Breast epithelium (tissue), 3 donors: ENCODE data around the gene CCDC71L.

ENCODE experiments used
- CTCF ChIP-seq, 3 donors: fragments of 450-650 bp; IDR thresholded peaks; one replicate each; pipeline ENCODE4 v1.5.1; 2016 to 2017; ENCODE audit warnings: antibody characterized with exemption in 3 of 3, mild to moderate bottlenecking in 3 of 3, moderate library complexity in 3 of 3
- POLR2A ChIP-seq: fragments of 450-650 bp; IDR thresholded peaks from one replicate; pipeline ENCODE4 v1.6.1; 2016; ENCODE audit warnings: antibody characterized with exemption, mild to moderate bottlenecking, moderate library complexity
- POLR2AphosphoS5 ChIP-seq, 3 donors: sonication (generic); formaldehyde crosslinking; IDR thresholded peaks; one replicate each; pipeline ENCODE4 v1.6.1; 2017; ENCODE audit warnings: antibody characterized with exemption in 3 of 3

DNA sequence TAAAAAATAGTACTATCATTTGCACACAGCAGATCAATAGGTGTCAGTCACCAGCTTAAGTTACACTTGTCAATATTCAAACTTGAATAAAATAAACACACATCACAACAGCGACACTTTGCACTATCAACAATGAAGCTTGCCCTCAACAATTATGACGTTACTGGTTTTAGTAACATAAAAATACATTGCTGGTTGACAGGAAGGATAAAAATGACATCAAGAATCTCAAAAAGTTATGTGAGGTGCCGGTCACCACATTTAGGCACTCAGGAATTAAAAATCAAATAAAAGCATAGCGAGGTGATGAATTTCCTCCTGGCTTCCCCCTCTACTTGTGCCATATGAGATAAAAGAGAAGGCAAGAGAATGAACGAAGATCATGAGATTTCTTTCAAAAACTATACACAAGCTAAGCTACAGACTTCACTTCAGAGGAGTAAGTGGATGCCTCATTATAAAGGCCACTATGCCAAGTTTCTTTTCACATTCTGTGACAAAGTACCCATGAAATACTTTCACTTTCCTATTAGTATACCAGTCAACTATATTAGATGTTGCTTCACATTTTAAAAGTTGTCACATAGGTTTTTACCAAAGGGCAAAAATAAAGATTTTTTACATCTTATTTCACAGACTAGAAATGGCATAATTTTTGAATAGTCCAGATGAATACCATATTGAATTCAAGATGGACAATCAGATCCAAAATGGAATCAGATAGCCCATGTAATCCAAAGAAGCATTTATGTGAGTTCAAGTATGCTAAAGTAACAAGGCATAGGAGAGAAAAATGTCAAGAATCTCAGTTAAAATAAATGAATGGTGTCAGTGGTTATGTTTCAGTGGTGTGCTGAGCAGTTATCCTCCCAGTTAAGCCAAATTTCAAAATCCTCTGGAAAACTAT is 3.6 kb downstream of the CCDC71L start:
- TF ChIP-seq CTCF (IDR thresholded peaks at IDR 0.05) (no peak), POLR2A (no peak), POLR2AphosphoS5 (IDR thresholded peaks at IDR 0.05) (no peak)
